Breast epithelium (tissue), 4 donors: ENCODE data around the gene TFCP2L1. TPM values are rescaled to one million over a fixed set of nuclear protein-coding genes. Genes with fewer than 3 reads are reported as not detected.
A peak's percentile ranks its signal among the peaks of the same experiment; 100 is the strongest.

Source experiments
- DNase-seq, 2 donors: peaks; one replicate each; pipeline ENCODE4 v3.0.0-alpha.2; 2019; ENCODE audit warnings: low spot score in 2 of 2
- H3K27ac ChIP-seq, 2 donors: fragments of 200-600 bp; sonication (generic) in 1 of 2; one replicate each; pipeline ENCODE4 v1.5.1; 2016 to 2019; ENCODE audit warnings: mild to moderate bottlenecking in 1 of 2
- H3K27me3 ChIP-seq, 2 donors: fragments of 200-600 bp; sonication (generic) in 1 of 2; one replicate each; pipeline versions ENCODE4 v1.5.1 to v1.6.0; 2017 to 2019; ENCODE audit warnings: control low read depth in 1 of 2, mild to moderate bottlenecking in 1 of 2
- H3K36me3 ChIP-seq: fragments of 200-600 bp; one replicate; pipeline ENCODE4 v1.5.1; 2019
- H3K4me1 ChIP-seq, 2 donors: fragments of 200-600 bp; sonication (generic); one replicate each; pipeline ENCODE4 v1.5.1; 2016 to 2019; ENCODE audit warnings: control low read depth in 1 of 2
- H3K4me3 ChIP-seq, 3 donors: fragments of 200-600 bp; sonication (generic); 1 replicate in 2 of 3; 2 replicates in 1 of 3; pipeline ENCODE4 v1.5.1; 2016 to 2019; ENCODE audit warnings: mild to moderate bottlenecking in 3 of 3, moderate library complexity in 2 of 3
- H3K9me3 ChIP-seq, 2 donors: fragments of 200-600 bp; sonication (generic) in 1 of 2; one replicate each; pipeline ENCODE4 v1.5.1; 2016 to 2019; ENCODE audit warnings: control low read depth in 1 of 2
- POLR2A ChIP-seq: fragments of 450-650 bp; IDR thresholded peaks from one replicate; pipeline ENCODE4 v1.6.1; 2016; ENCODE audit warnings: antibody characterized with exemption, mild to moderate bottlenecking, moderate library complexity
- POLR2AphosphoS5 ChIP-seq, 3 donors: sonication (generic); formaldehyde crosslinking; IDR thresholded peaks; one replicate each; pipeline ENCODE4 v1.6.1; 2017; ENCODE audit warnings: antibody characterized with exemption in 3 of 3
- intact Hi-C: fragments of 100-400 bp; cut with DNase I; formaldehyde crosslinking; loops from one replicate; pipeline ENCODE4 v1.15.1; 2023; ENCODE audit warnings: low total_unique reads
- total RNA-seq, 3 donors: library from RNA; depleted of rRNA; stranded (reverse); fragments of >200 nt; gene quantifications; one replicate each; pipeline ENCODE4 v1.1.0, GENCODE V29; 2016
- TF ChIP-seq, protein P1 (sequence below), 3 donors: fragments of 450-650 bp; IDR thresholded peaks; one replicate each; pipeline ENCODE4 v1.5.1; 2016 to 2017; ENCODE audit warnings: antibody characterized with exemption in 3 of 3, mild to moderate bottlenecking in 3 of 3, moderate library complexity in 3 of 3

The TFCP2L1 gene
- total RNA-seq, 3 donors from 2014 or later = 7.5 to 90.3 (median 8.3) TPM

- no peak for TF ChIP-seq POLR2AphosphoS5 (IDR thresholded peaks at IDR 0.05)
- TF ChIP-seq, protein P1, sequence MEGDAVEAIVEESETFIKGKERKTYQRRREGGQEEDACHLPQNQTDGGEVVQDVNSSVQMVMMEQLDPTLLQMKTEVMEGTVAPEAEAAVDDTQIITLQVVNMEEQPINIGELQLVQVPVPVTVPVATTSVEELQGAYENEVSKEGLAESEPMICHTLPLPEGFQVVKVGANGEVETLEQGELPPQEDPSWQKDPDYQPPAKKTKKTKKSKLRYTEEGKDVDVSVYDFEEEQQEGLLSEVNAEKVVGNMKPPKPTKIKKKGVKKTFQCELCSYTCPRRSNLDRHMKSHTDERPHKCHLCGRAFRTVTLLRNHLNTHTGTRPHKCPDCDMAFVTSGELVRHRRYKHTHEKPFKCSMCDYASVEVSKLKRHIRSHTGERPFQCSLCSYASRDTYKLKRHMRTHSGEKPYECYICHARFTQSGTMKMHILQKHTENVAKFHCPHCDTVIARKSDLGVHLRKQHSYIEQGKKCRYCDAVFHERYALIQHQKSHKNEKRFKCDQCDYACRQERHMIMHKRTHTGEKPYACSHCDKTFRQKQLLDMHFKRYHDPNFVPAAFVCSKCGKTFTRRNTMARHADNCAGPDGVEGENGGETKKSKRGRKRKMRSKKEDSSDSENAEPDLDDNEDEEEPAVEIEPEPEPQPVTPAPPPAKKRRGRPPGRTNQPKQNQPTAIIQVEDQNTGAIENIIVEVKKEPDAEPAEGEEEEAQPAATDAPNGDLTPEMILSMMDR (IDR thresholded peaks at IDR 0.05) = no peak
- no peak for TF ChIP-seq POLR2A
- Histone ChIP-seq H3K4me3 (no peak overlapping the region), H3K36me3 (no peaks in the 10 kb centered on the region), H3K27me3 (no peaks in the 10 kb centered on the region), H3K9me3 (peaks cover 0 to 10% of the 10 kb centered on the region in 2 donors), H3K4me1 (no peaks in the 10 kb centered on the region), H3K27ac (peak overlapping the region in 1 of 2 donors; percentile 88)
- intact Hi-C loops = no loop called here
- DNase-seq = no peak
Measured at GRCh38 chr2:121173806-121174205, 111.2 kb downstream of the TFCP2L1 start.

- intact Hi-C loops = no loop called here
- peaks cover 0 to 10% of the 10 kb centered on the region in 2 donors for H3K9me3 ChIP-seq
- no peaks in the 10 kb centered on the region for H3K4me1 ChIP-seq
- TF ChIP-seq POLR2A = no peak
- TF ChIP-seq, protein P1 (IDR thresholded peaks at IDR 0.05) = no peak
- no peak for TF ChIP-seq POLR2AphosphoS5 (IDR thresholded peaks at IDR 0.05)
- no peaks in the 10 kb centered on the region for H3K27me3 ChIP-seq
- H3K4me3 ChIP-seq = no peak overlapping the region
- H3K36me3 ChIP-seq = no peaks in the 10 kb centered on the region
- no peak for DNase-seq
- peak overlapping the region in 1 of 2 donors; percentile 88 for H3K27ac ChIP-seq
Measured at GRCh38 chr2:121173112-121173511, 111.9 kb downstream of the TFCP2L1 start.

DNA sequence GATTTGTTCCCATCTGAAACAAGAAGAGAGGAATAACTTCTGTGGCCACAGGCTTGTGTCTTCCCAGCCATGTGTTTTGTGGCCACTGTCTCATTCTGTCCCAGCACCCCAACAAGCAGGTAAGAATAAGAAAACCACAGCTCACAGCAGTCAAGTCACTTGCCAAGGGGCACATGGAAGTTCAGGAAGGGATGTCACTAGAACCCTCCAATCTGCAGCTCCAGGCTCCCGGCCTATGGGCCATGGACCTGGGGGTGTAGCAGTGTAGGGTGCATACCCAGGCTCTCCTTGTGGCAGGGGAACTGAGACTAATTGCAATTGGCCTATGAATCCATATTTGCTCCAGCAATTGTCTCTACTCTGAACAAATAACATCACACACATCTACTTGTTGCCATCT is 112.5 kb downstream of the TFCP2L1 start:
- H3K4me3 ChIP-seq = no peak overlapping the region
- H3K4me1 ChIP-seq = no peaks in the 10 kb centered on the region
- intact Hi-C loops = no loop called here
- no peak overlapping the region for H3K27ac ChIP-seq
- TF ChIP-seq POLR2AphosphoS5 (IDR thresholded peaks at IDR 0.05) (no peak), POLR2A (no peak)
- TF ChIP-seq, protein P1 (IDR thresholded peaks at IDR 0.05) = no peak
- no peak for DNase-seq
- H3K27me3 ChIP-seq = no peaks in the 10 kb centered on the region
- no peaks in the 10 kb centered on the region for H3K36me3 ChIP-seq
- peaks cover 0 to 10% of the 10 kb centered on the region in 2 donors for H3K9me3 ChIP-seq

- DNase-seq = no peak
- peak overlapping the region in 1 of 2 donors; percentile 40 for H3K27ac ChIP-seq
- intact Hi-C loops = no loop called here
- H3K36me3 ChIP-seq = no peaks in the 10 kb centered on the region
- no peaks in the 10 kb centered on the region for H3K27me3 ChIP-seq
- no peak overlapping the region for H3K4me3 ChIP-seq
- H3K9me3 ChIP-seq = peaks cover 0 to 10% of the 10 kb centered on the region in 2 donors
- no peaks in the 10 kb centered on the region for H3K4me1 ChIP-seq
- TF ChIP-seq POLR2A (no peak), POLR2AphosphoS5 (IDR thresholded peaks at IDR 0.05) (no peak)
- TF ChIP-seq, protein P1 (IDR thresholded peaks at IDR 0.05) = no peak
Measured at GRCh38 chr2:121171625-121172119, 113.3 kb downstream of the TFCP2L1 start.

- Histone ChIP-seq H3K27ac (no peak overlapping the region), H3K4me1 (no peaks in the 10 kb centered on the region), H3K9me3 (peaks cover 0 to 10% of the 10 kb centered on the region in 2 donors), H3K27me3 (no peaks in the 10 kb centered on the region), H3K36me3 (no peaks in the 10 kb centered on the region), H3K4me3 (no peak overlapping the region)
- intact Hi-C loops = no loop called here
- DNase-seq = no peak
- TF ChIP-seq, protein P1 (IDR thresholded peaks at IDR 0.05) = no peak
- no peak for TF ChIP-seq POLR2A
- TF ChIP-seq POLR2AphosphoS5 (IDR thresholded peaks at IDR 0.05) = no peak
Measured at GRCh38 chr2:121170577-121170976, 114.4 kb downstream of the TFCP2L1 start.
